ENCODE measurements around the gene GAGE10. TPM values are rescaled to one million over a fixed set of nuclear protein-coding genes. Genes with fewer than 3 reads are reported as not detected.

GAGE10 gene
- polyA plus RNA-seq, 1 experiment, result not detected

DNA sequence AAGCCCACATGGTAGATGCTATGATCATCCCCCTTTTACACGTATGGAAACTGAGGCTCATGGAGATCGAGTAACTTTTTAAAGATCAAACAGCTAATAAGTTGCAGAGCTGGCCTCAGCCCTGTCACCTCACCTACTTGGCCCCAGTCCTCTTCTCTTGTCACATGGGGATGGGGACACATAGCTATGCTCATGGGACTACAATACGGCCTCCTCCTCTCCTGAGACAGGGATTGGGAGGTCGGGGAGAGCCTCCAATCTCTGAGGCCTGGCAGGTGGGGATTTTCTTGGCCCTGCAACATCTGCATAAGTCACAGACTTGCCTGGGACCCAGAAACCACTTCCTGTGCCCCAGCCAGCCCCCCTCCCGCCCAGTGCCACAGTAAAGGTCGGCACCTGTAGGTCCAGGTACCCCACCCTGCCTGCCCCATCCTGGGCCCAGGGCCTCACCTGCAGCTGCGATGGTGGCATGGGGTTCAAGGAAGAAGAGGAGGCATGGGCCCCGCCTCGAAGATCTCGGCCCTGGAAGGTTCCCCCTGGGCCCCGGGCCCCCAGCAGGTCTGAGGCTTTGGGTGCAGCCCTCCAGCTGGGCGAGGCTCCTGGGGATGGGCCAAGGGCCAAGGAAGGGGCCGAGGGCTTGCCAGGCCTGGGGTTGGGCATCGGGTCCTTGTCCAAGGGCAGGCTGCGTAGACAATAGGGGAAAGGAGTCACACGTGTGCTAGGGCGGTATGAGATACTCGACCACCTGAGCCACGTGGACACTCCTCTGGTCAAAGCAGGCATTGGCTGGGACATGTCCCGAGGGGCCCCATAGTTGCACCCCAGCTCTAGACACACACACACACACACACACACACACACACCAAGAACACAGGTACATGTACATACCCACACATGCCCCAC is 45.3 kb upstream of the GAGE10 start:
- no peak for DNase-seq (ENCODE audit: low read depth, low spot score)
- TF ChIP-seq, protein P1, sequence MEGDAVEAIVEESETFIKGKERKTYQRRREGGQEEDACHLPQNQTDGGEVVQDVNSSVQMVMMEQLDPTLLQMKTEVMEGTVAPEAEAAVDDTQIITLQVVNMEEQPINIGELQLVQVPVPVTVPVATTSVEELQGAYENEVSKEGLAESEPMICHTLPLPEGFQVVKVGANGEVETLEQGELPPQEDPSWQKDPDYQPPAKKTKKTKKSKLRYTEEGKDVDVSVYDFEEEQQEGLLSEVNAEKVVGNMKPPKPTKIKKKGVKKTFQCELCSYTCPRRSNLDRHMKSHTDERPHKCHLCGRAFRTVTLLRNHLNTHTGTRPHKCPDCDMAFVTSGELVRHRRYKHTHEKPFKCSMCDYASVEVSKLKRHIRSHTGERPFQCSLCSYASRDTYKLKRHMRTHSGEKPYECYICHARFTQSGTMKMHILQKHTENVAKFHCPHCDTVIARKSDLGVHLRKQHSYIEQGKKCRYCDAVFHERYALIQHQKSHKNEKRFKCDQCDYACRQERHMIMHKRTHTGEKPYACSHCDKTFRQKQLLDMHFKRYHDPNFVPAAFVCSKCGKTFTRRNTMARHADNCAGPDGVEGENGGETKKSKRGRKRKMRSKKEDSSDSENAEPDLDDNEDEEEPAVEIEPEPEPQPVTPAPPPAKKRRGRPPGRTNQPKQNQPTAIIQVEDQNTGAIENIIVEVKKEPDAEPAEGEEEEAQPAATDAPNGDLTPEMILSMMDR (IDR thresholded peaks at IDR 0.05; ENCODE audit: low read depth, low read length), result no peak
- ChIA-PET CTCF (no interaction called here), POLR2A (no interaction called here)
- Histone ChIP-seq H3K27ac (ENCODE audit: low read depth, low read length) (no peak overlapping the region), H3K4me3 (ENCODE audit: low read depth, low read length) (no peak overlapping the region), H3K9me3 (ENCODE audit: control insufficient read depth, insufficient read depth, low read length) (no peaks in the 10 kb centered on the region), H3K27me3 (ENCODE audit: control insufficient read depth, insufficient read depth, low read length) (no peaks in the 10 kb centered on the region)

GRCh38 chrX:49258749-49259124 is 44.7 kb upstream of the GAGE10 start:
- POLR2A ChIA-PET, result no interaction called here
- CTCF ChIA-PET, result no interaction called here

DNA sequence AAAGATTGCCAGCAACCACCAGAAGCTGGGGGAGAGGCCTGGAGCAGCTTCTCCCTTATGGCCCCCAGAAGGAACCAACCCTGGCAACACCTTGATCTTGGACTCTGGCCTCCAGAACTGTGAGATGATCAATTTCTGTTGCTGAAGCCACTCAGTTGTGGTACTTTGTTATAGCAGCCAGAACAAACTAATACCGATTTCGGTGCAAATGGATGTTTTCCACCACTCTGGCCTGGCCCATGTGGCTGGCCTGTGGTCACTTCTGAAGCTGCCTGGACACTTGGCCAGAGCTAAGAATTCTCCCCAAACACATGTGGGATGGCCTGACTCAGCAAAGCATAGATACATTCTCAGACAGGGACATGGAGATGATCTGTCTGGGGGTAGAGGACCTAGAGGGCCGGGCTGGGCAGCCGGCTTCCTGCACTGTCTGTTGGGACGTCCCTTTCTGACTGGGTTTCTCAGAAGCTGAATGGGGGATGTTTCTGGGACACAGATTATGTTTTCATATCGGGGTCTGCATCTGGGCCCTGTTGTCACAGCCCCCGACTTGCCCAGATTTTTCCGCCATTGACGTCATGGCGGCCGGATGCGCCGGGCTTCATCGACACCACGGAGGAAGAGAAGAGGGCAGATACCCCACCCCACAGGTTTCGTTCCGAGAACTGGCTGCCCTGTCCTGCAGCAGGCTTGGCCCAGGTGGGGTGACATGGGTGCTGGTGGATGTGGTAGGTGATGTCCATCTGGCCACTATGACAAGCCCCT is 43.0 kb upstream of the GAGE10 start:
- Histone ChIP-seq H3K27me3 (ENCODE audit: control insufficient read depth, insufficient read depth, low read length) (peaks cover 2% of the 10 kb centered on the region), H3K27ac (ENCODE audit: low read depth, low read length) (no peak overlapping the region), H3K9me3 (ENCODE audit: control insufficient read depth, insufficient read depth, low read length) (no peaks in the 10 kb centered on the region), H3K4me3 (ENCODE audit: low read depth, low read length) (no peak overlapping the region)
- POLR2A ChIA-PET, result no interaction called here
- DNase-seq (ENCODE audit: low read depth, low spot score), result no peak
- TF ChIP-seq, protein P1 (IDR thresholded peaks at IDR 0.05; ENCODE audit: low read depth, low read length), result no peak
- CTCF ChIA-PET, result no interaction called here

More at GRCh38 chrX:49258749-49259124, 44.7 kb upstream of the GAGE10 start:
- Histone ChIP-seq H3K9me3 (ENCODE audit: control insufficient read depth, insufficient read depth, low read length) (no peaks in the 10 kb centered on the region), H3K27ac (ENCODE audit: low read depth, low read length) (no peak overlapping the region), H3K27me3 (ENCODE audit: control insufficient read depth, insufficient read depth, low read length) (no peaks in the 10 kb centered on the region), H3K4me3 (ENCODE audit: low read depth, low read length) (no peak overlapping the region)
- no peak for DNase-seq (ENCODE audit: low read depth, low spot score)
- TF ChIP-seq, protein P1 (IDR thresholded peaks at IDR 0.05; ENCODE audit: low read depth, low read length), result no peak

DNA sequence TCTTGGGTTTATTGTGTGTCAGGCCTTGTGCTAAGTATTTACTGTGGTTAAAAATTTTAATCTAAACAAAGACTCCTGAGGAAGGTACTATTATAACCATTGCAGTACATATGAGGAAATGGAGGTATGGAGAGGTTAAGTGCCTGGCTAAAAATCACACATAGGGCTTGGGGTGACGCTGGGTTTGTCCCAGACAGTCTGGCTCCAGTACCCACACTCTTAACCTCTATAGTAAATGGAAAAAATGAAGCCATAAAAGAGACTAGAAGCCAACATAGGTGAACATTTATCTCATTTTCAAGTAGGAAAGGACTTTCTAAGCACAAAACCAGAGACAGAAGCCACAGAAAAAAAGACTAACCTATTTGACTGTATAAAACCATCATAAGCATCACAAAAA is 40.8 kb upstream of the GAGE10 start:
- H3K9me3 ChIP-seq (ENCODE audit: control insufficient read depth, insufficient read depth, low read length), result no peaks in the 10 kb centered on the region
- no peak overlapping the region for H3K4me3 ChIP-seq (ENCODE audit: low read depth, low read length)
- no peak overlapping the region for H3K27ac ChIP-seq (ENCODE audit: low read depth, low read length)
- ChIA-PET CTCF (no interaction called here), POLR2A (no interaction called here)
- TF ChIP-seq, protein P1 (IDR thresholded peaks at IDR 0.05; ENCODE audit: low read depth, low read length), result no peak
- DNase-seq (ENCODE audit: low read depth, low spot score), result no peak
- peaks cover 2% of the 10 kb centered on the region for H3K27me3 ChIP-seq (ENCODE audit: control insufficient read depth, insufficient read depth, low read length)

- H3K9me3 ChIP-seq (ENCODE audit: control insufficient read depth, insufficient read depth, low read length), result no peaks in the 10 kb centered on the region
- DNase-seq (ENCODE audit: low read depth, low spot score), result no peak
- POLR2A ChIA-PET, result no interaction called here
- H3K27ac ChIP-seq (ENCODE audit: low read depth, low read length), result no peak overlapping the region
- TF ChIP-seq, protein P1 (IDR thresholded peaks at IDR 0.05; ENCODE audit: low read depth, low read length), result no peak
- H3K4me3 ChIP-seq (ENCODE audit: low read depth, low read length), result no peak overlapping the region
- CTCF ChIA-PET, result no interaction called here
- peaks cover 2% of the 10 kb centered on the region for H3K27me3 ChIP-seq (ENCODE audit: control insufficient read depth, insufficient read depth, low read length)
These were observed 39.8 kb upstream of the GAGE10 start for GRCh38 chrX:49263631-49264030.

All from AG04450 (cell line).